Measurements from ENCODE around the gene DLG1. TPM values are rescaled to one million over a fixed set of nuclear protein-coding genes. Genes with fewer than 3 reads are reported as not detected.

The DLG1 gene
- total and polyA plus RNA-seq, 2 of the 4 experiments (the other 2 are of a cell fraction) = 21.2 to 57.7 TPM

- H3K56ac ChIP-seq (ENCODE audit: extremely low read depth, insufficient read depth, low read length) = no peak overlapping the region
- no peak overlapping the region for H3K4ac ChIP-seq (ENCODE audit: low read depth, low read length)
- H3K23ac ChIP-seq (ENCODE audit: low read depth, low read length) = no peak overlapping the region
- H3K36me3 ChIP-seq (ENCODE audit: control insufficient read depth, insufficient read depth, low read length) = no peaks in the 10 kb centered on the region
- POLR2A ChIA-PET (ENCODE audit: unreplicated experiment) = no interaction called here
- no peaks in the 10 kb centered on the region; the same call in 1 of the 2 replicates for H3K27me3 ChIP-seq (ENCODE audit: control insufficient read depth, insufficient read depth, low read length)
- no peak overlapping the region for H2AK5ac ChIP-seq (ENCODE audit: low read depth, low read length)
- no peak overlapping the region for H3K4me3 ChIP-seq (ENCODE audit: insufficient read depth, low read depth, low read length)
- CTCF ChIA-PET = no interaction called here
- H4K8ac ChIP-seq (ENCODE audit: low read depth in 2 of 2, low read length in 2 of 2) = no peak overlapping the region
- H4K91ac ChIP-seq (ENCODE audit: insufficient read depth, low read depth, low read length) = no peak overlapping the region
- peak overlapping the region; percentile 18 for H2AFZ ChIP-seq (replicated peaks; ENCODE audit: low read length, poor library complexity)
- DNase-seq (no peak), ATAC-seq (ENCODE audit: low read depth) (no peak)
- peaks cover 3% of the 10 kb centered on the region; the same call in 1 of the 2 replicates for H3K4me1 ChIP-seq (ENCODE audit: control insufficient read depth, insufficient read depth, low read length)
- no peak overlapping the region for H3K14ac ChIP-seq (replicated peaks; ENCODE audit: low read depth, low read length)
- no peaks in the 10 kb centered on the region for H3K9me3 ChIP-seq (ENCODE audit: control insufficient read depth, insufficient read depth, low read length)
- H4K20me1 ChIP-seq (ENCODE audit: insufficient read depth, low read length) = no peaks in the 10 kb centered on the region
- dilution Hi-C loops (cut with HindIII; ENCODE audit: low sequenced_read_pairs, unreplicated experiment) (no loop called here), in situ Hi-C loops (cut with MboI; ENCODE audit: low sequenced_read_pairs) (no loop called here), intact Hi-C loops (cut with micrococcal nuclease) (loop anchor here (10.0 kb wide), 1 partner anchor 513 kb away; no protein-coding TSS in a partner anchor)
- no peak overlapping the region for H4K5ac ChIP-seq (ENCODE audit: low read depth, low read length)
- H3K4me2 ChIP-seq (ENCODE audit: low read depth, low read length) = no peak overlapping the region
- H3K18ac ChIP-seq (ENCODE audit: low read depth, low read length) = no peak overlapping the region
- H3K9ac ChIP-seq (ENCODE audit: low read depth, low read length) = no peak overlapping the region
- H2AK9ac ChIP-seq (replicated peaks; ENCODE audit: low read depth, low read length, poor library complexity) = peak overlapping the region; percentile 11
- peaks cover 5% of the 10 kb centered on the region for H3K9me1 ChIP-seq (ENCODE audit: insufficient read depth, low read length)
- no TSS peak for BruUV-seq (replicated peaks)
- no peak overlapping the region for H2BK120ac ChIP-seq (ENCODE audit: low read depth, low read length)
- WGBS, 2 experiments (ENCODE audit: extremely low coverage in 2 of 2, insufficient read length in 1 of 2) = 97% methylated on average over 6 of the region's 20 CpGs; no CpG with 5 or more reads in 1 of the 2 experiments
- H3K27ac ChIP-seq (ENCODE audit: insufficient read depth, low read length) = no peak overlapping the region
- no peak overlapping the region for H2BK5ac ChIP-seq (ENCODE audit: low read depth, low read length, poor library complexity, severe bottlenecking)
- H2BK20ac ChIP-seq (ENCODE audit: low read depth, low read length) = no peak overlapping the region
- H3K79me1 ChIP-seq (ENCODE audit: low read depth in 1 of 2, low read length in 2 of 2) = peaks cover 0 to 4% of the 10 kb centered on the region in 2 experiments; a peak in 1 of 4 replicates
- no peak overlapping the region for H2BK15ac ChIP-seq (ENCODE audit: low read depth, low read length)
- no peak for TF ChIP-seq NFE2L2 (IDR thresholded peaks at IDR 0.05; ENCODE audit: low read depth, low read length)
- TF ChIP-seq ELK1 (IDR thresholded peaks at IDR 0.05; ENCODE audit: borderline replicate concordance, low read depth, low read length) = no peak
- TF ChIP-seq CEBPB (IDR thresholded peaks at IDR 0.05; ENCODE audit: low read depth, low read length) = no peak
- TF ChIP-seq POLR2A (IDR thresholded peaks at IDR 0.05; ENCODE audit: low read depth, low read length) = no peak
- no peak for TF ChIP-seq RCOR1 (IDR thresholded peaks at IDR 0.05; ENCODE audit: insufficient replicate concordance, low read length)
- TF ChIP-seq CTCF (conservative IDR thresholded peaks at IDR 0.05; ENCODE audit: low read depth, low read length) = no peak
- no peak for TF ChIP-seq RAD21 (IDR thresholded peaks at IDR 0.05; ENCODE audit: low read length)
- TF ChIP-seq FOS (IDR thresholded peaks at IDR 0.05; ENCODE audit: low read depth, low read length) = no peak
- TF ChIP-seq USF2 (IDR thresholded peaks at IDR 0.05; ENCODE audit: low read depth, low read length) = no peak
- TF ChIP-seq BHLHE40 (IDR thresholded peaks at IDR 0.05; ENCODE audit: low read depth, low read length) = no peak
- no peak for TF ChIP-seq RFX5 (IDR thresholded peaks at IDR 0.05; ENCODE audit: low read depth, low read length)
- no peak for TF ChIP-seq MAZ (IDR thresholded peaks at IDR 0.05; ENCODE audit: borderline replicate concordance, low read depth, low read length)
- TF ChIP-seq CHD1 (IDR thresholded peaks at IDR 0.05; ENCODE audit: low read depth, low read length) = no peak
- no peak for TF ChIP-seq MAFK (IDR thresholded peaks at IDR 0.05; ENCODE audit: low read depth, low read length)
- TF ChIP-seq SMC3 (IDR thresholded peaks at IDR 0.05; ENCODE audit: low read depth, low read length) = no peak
Measured at GRCh38 chr3:197001106-197001971, 297.1 kb downstream of the DLG1 start.

All from IMR-90 (cell line).